ENCODE measurements around the gene ZBTB16.
A peak's percentile ranks its signal among the peaks of the same experiment; 100 is the strongest.

Gene ZBTB16

GRCh38 chr11:114250993-114251814 is 191.7 kb downstream of the ZBTB16 start:
- no peak for DNase-seq

- DNase-seq = no peak
Observed at GRCh38 chr11:114251815-114252337, 192.4 kb downstream of the ZBTB16 start.

GRCh38 chr11:114252767-114253166 is 193.3 kb downstream of the ZBTB16 start:
- DNase-seq = no peak

GRCh38 chr11:114253771-114254170 is 194.3 kb downstream of the ZBTB16 start:
- DNase-seq = no peak

- DNase-seq = no peak
Observed at GRCh38 chr11:114254571-114255146, 195.1 kb downstream of the ZBTB16 start.

GRCh38 chr11:114255289-114255688 is 195.8 kb downstream of the ZBTB16 start:
- no peak for DNase-seq

- DNase-seq = no peak
Observed at GRCh38 chr11:114256176-114256966, 196.9 kb downstream of the ZBTB16 start.

GRCh38 chr11:114256967-114257286 is 197.4 kb downstream of the ZBTB16 start:
- no peak for DNase-seq

- DNase-seq = no peak
Observed at GRCh38 chr11:114257621-114258558, 198.4 kb downstream of the ZBTB16 start.

GRCh38 chr11:114258696-114259095 is 199.2 kb downstream of the ZBTB16 start:
- DNase-seq = no peak

GRCh38 chr11:114259124-114259526 is 199.6 kb downstream of the ZBTB16 start:
- DNase-seq = peak; percentile 56

- DNase-seq = peak; percentile 88
Observed at GRCh38 chr11:114259551-114259983, 200.1 kb downstream of the ZBTB16 start.

- no peak for DNase-seq
Observed at GRCh38 chr11:114260077-114260476, 200.6 kb downstream of the ZBTB16 start.

- DNase-seq = no peak
Observed at GRCh38 chr11:114260483-114260882, 201.0 kb downstream of the ZBTB16 start.

- no peak for DNase-seq
Observed at GRCh38 chr11:114261791-114262190, 202.3 kb downstream of the ZBTB16 start.

- peak; percentile 64 for DNase-seq
Observed at GRCh38 chr11:114262681-114263512, 203.4 kb downstream of the ZBTB16 start.

GRCh38 chr11:114263513-114264170 is 204.1 kb downstream of the ZBTB16 start:
- no peak for DNase-seq

GRCh38 chr11:114264381-114264780 is 204.9 kb downstream of the ZBTB16 start:
- DNase-seq = no peak

- DNase-seq = no peak
Observed at GRCh38 chr11:114265122-114265878, 205.8 kb downstream of the ZBTB16 start.

- DNase-seq = no peak
Observed at GRCh38 chr11:114269498-114269897, 210.0 kb downstream of the ZBTB16 start.

Measured in NCI-H345 (cell line).